Adrenal gland (tissue), 12 donors: ENCODE measurements around the gene RPTOR. TPM values are rescaled to one million over a fixed set of nuclear protein-coding genes. Genes with fewer than 3 reads are reported as not detected.
A peak's percentile ranks its signal among the peaks of the same experiment; 100 is the strongest.

ENCODE experiments used
- DNase-seq, 7 donors: peaks; one replicate each; pipeline ENCODE4 v3.0.0-alpha.2; 2019 to 2020
- H3K27ac ChIP-seq, 5 donors: fragments of 200-600 bp; sonication (generic) in 4 of 5; 1 replicate in 3 of 5; 2 replicates in 2 of 5; pipeline versions ENCODE4 v1.5.1 to v1.8.0; 2016 to 2020; ENCODE audit warnings: mild to moderate bottlenecking in 1 of 5
- H3K27me3 ChIP-seq: fragments of 200-600 bp; 2 replicates; pipeline ENCODE4 v1.8.0; 2021
- H3K36me3 ChIP-seq, 2 donors: fragments of 200-600 bp; replicated peaks in 1 of 2; 1 replicate in 1 of 2; 2 replicates in 1 of 2; pipeline versions ENCODE4 v1.5.1 to v1.8.0; 2018 to 2022
- H3K4me1 ChIP-seq, 2 donors: fragments of 200-600 bp; replicated peaks in 1 of 2; 1 replicate in 1 of 2; 2 replicates in 1 of 2; pipeline versions ENCODE4 v1.5.1 to v1.8.0; 2018 to 2021
- H3K4me3 ChIP-seq, 4 donors: fragments of 200-600 bp; sonication (generic) in 3 of 4; one replicate each; pipeline ENCODE4 v1.5.1; 2016 to 2018
- H3K9me3 ChIP-seq, 3 donors: fragments of 200-600 bp; sonication (generic) in 1 of 3; replicated peaks in 1 of 3; 1 replicate in 2 of 3; 2 replicates in 1 of 3; pipeline versions ENCODE4 v1.5.1 to v1.8.0; 2016 to 2021
- POLR2A ChIP-seq, 2 donors: fragments of 450-650 bp; IDR thresholded peaks; one replicate each; pipeline ENCODE4 v1.6.1; 2017; ENCODE audit warnings: antibody characterized with exemption in 2 of 2, mild to moderate bottlenecking in 2 of 2, moderate library complexity in 1 of 2
- WGBS, 4 donors: extraction: QIAGEN DNeasy Blood & Tissue Kit in 2 of 4; methylation state at CpG; one replicate each; pipeline versions ENCODE4 v1.1.5 to v1.1.7; 2013 to 2017; 5-methylcytosine and 5-hydroxymethylcytosine counted together
- intact Hi-C, 2 donors: fragments of 100-400 bp; cut with DNase I; formaldehyde crosslinking; loops; one replicate each; pipeline versions ENCODE4 v1.14.1 to v1.15.0; 2022 to 2023
- polyA plus RNA-seq, 3 donors: library from polyadenylated mRNA; stranded (reverse); fragments of 200-250 nt in 2 of 3; fragments of 350-450 nt in 1 of 3; fragmentation: Illumina TruSeq in 1 of 3; extraction: RNeasy Lipid Tissue Mini Kit (QIAGEN cat#74804) in 1 of 3; gene quantifications; one replicate each; pipeline ENCODE4 v1.2.3, GENCODE V29; 2013 to 2014
- total RNA-seq, 9 donors: library from RNA; depleted of rRNA in 4 of 9; stranded (reverse); fragments of >200 nt in 4 of 9; fragments of 120-200 nt in 1 of 9; fragmentation: NEBNext Ultra II Directional in 1 of 9; extraction: Animal tissue kit (Norgen Biotek cat#: 25700) in 1 of 9; gene quantifications; one replicate each; pipeline versions ENCODE4 v1.1.0 to v1.2.4, GENCODE V29; 2013 to 2023
- TF ChIP-seq, protein P1 (sequence below), 6 experiments: fragments of 450-650 bp in 4 of 6; fragments of 200-600 bp in 2 of 6; sonication (generic) in 1 of 6; IDR thresholded peaks; 1 replicate in 5 of 6; 2 replicates in 1 of 6; pipeline versions ENCODE4 v1.5.1 to v1.8.0; 2016 to 2021; ENCODE audit warnings: antibody characterized with exemption in 6 of 6, mild to moderate bottlenecking in 2 of 6, moderate library complexity in 1 of 6
- donor health status: healthy with polysubstance abuse.
- donor health status: Bipolar disorder and iron deficiency.
- donor health status: DM: yes; HTN: yes; CAD: no.
- donor health status: DM: no; HTN: no; CAD: no.
- donor health status: DM: no; HTN: no; CAD: no.
- donor health status: DM: yes; HTN: yes; CAD: no.

The RPTOR gene
- total and polyA plus RNA-seq, 12 donors, result 9.7 to 53.3 (median 29.7) TPM

DNA sequence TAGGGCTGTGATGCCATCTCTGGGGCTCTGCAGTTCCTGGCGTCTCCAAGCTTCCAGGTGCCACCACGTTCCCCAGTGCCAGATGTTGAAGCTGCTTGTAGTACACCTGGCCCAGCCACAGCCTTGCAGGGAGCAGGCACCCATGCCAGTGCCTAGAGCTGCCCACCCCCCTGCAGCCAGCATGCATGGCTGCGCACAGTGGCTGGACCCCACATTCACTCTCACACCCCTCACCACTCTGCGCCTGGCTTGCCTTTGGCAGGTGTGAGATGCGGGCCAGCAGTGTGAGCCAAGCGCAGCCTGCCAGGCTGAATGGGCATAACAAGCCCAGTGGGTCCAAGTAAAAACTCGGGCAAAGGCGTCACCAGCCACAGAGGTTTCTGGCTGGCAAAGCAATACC lies 371.6 kb downstream of the RPTOR start:
- Histone ChIP-seq H3K4me1 (peaks cover 0 to 4% of the 10 kb centered on the region in 2 donors), H3K36me3 (peaks cover 0 to 12% of the 10 kb centered on the region in 2 donors), H3K27ac (no peak overlapping the region), H3K27me3 (no peaks in the 10 kb centered on the region), H3K4me3 (no peak overlapping the region), H3K9me3 (no peaks in the 10 kb centered on the region)
- intact Hi-C loops, result no loop called here
- WGBS, 4 donors, result 82 to 98% (median 95%) methylated on average over 6 to 8 of the region's 8 CpGs
- DNase-seq, result no peak
- TF ChIP-seq, protein P1, sequence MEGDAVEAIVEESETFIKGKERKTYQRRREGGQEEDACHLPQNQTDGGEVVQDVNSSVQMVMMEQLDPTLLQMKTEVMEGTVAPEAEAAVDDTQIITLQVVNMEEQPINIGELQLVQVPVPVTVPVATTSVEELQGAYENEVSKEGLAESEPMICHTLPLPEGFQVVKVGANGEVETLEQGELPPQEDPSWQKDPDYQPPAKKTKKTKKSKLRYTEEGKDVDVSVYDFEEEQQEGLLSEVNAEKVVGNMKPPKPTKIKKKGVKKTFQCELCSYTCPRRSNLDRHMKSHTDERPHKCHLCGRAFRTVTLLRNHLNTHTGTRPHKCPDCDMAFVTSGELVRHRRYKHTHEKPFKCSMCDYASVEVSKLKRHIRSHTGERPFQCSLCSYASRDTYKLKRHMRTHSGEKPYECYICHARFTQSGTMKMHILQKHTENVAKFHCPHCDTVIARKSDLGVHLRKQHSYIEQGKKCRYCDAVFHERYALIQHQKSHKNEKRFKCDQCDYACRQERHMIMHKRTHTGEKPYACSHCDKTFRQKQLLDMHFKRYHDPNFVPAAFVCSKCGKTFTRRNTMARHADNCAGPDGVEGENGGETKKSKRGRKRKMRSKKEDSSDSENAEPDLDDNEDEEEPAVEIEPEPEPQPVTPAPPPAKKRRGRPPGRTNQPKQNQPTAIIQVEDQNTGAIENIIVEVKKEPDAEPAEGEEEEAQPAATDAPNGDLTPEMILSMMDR (IDR thresholded peaks at IDR 0.05), result no peak
- no peak for TF ChIP-seq POLR2A (IDR thresholded peaks at IDR 0.05)

DNA sequence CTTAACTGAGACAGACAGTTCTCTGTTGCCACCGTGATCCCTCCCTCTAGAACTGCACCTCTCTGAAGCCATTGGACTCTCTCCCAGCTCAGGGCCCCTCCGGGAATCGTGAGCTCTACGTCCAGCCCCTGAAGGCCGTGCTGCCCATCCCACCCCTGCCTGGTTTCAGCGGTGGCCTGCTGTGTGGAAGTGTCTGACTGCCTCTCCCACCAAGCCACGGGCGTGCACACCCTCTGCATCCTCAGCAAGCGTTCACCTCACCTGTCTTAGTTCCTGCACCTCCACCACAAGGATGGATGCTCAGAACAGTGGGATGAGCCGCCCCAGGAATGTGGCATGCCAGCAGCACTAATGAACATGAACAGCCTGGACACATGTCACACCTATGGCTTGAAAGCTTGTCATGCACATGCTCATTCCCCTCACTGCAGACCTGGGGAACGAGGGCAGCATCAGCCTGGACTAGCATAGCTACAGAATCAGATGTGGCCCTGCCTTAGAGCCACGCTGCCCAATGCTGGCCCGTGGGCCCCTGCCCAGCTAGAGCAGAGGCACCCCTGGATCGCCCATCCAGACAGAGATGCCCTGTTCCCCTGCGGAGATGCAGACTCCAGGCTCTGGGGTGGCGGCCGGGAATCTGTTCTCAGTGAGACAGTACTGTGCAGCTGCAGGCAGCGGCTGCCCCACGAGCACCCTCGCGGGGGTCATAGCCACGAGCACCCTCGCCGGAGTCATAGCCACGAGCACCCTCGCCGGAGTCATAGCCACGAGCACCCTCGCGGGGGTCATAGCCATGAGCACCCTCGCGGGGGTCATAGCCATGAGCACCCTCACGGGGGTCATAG lies 373.3 kb downstream of the RPTOR start:
- intact Hi-C loops, result no loop called here

DNA sequence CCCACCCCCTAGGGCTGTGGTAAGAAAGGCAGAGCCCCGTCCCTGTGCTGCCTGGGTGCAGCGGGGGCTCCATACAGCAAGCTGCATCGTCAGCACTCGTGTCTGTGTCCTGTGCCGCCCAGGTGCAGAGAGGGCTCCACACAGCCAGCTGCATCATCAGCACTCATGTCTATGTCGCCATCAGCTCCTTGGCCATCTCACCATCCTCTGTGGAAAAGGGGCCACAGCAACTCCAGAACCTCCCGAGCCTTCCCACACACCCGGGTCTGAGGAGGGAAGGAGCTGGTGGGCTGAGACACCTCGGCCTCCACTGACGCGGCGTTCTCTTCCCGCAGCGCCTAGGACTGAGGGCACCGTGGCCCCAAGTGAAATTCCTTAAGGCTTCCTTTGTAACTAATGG lies 374.1 kb downstream of the RPTOR start:
- peaks cover 0 to 4% of the 10 kb centered on the region in 2 donors for H3K4me1 ChIP-seq
- intact Hi-C loops, result no loop called here
- no peak for DNase-seq
- 85 to 91% (median 90%) methylated on average over 14 to 15 of the region's 15 CpGs for WGBS, 4 donors
- H3K9me3 ChIP-seq, result no peaks in the 10 kb centered on the region
- no peaks in the 10 kb centered on the region for H3K27me3 ChIP-seq
- H3K27ac ChIP-seq, result no peak overlapping the region
- TF ChIP-seq, protein P1 (IDR thresholded peaks at IDR 0.05), result no peak
- TF ChIP-seq POLR2A (IDR thresholded peaks at IDR 0.05), result no peak
- H3K36me3 ChIP-seq, result peaks cover 0 to 7% of the 10 kb centered on the region in 2 donors
- H3K4me3 ChIP-seq, result no peak overlapping the region

More for the DNA sequence above, 373.3 kb downstream of the RPTOR start:
- Histone ChIP-seq H3K36me3 (peaks cover 0 to 4% of the 10 kb centered on the region in 2 donors), H3K9me3 (no peaks in the 10 kb centered on the region), H3K27ac (no peak overlapping the region), H3K4me3 (no peak overlapping the region), H3K27me3 (no peaks in the 10 kb centered on the region), H3K4me1 (peaks cover 0 to 4% of the 10 kb centered on the region in 2 donors)
- 87 to 93% (median 93%) methylated on average over 12 to 33 of the region's 33 CpGs for WGBS, 4 donors
- TF ChIP-seq, protein P1 (IDR thresholded peaks at IDR 0.05), result no peak
- no peak for TF ChIP-seq POLR2A (IDR thresholded peaks at IDR 0.05)
- no peak for DNase-seq

DNA sequence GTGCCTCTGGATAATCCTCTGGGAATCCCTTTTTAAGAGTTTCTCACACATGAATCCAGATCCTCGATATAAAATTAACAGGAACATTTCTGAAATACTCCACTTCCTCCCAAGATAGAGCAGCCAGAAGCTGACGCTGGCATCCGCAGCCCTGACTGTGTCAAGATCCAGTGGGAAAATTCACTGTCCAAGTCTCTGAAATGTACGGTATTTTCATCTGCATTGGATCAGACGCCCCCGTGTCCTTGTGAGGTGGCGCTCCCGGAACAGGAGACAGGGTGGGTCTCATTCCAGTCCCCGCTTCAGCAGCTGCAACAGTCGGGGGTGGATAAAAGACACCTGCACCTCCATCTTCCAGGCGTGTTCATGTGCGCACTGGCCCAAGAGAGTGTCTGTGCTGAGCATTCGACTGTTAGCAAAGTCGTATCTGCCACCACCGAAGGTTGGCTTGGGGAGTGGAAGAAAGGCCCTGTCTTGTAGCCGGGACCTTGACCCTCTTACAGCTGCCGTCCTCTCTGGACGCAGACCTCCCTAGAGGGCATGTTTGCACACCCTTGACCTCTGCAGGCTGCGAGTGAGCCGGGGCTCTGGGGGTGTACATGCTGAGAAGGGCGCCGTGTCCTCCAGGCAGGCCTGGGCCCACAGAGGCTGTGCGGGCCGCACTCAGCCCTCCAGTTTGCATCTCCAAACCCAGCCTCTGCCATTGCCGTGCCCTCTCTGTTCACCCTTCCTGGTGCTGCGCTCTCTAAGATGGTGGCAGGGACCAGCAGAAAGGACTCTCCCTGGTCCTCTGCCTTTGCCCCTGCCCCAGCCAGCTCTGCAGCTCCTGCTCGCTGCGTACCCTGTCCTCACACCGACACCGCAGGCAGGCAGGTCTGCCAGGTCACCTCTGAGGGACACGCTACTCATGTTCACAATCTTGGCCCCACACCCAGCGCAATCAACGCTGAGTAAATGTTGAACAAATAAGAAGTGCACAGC lies 375.0 kb downstream of the RPTOR start:
- 76 to 86% (median 81%) methylated on average over 17 to 33 of the region's 33 CpGs for whole genome bisulfite sequencing, 4 donors
- H3K27me3 ChIP-seq, result no peaks in the 10 kb centered on the region
- H3K27ac ChIP-seq, result peak overlapping the region in 1 of 5 donors; percentile 29

More for the DNA sequence above, 375.0 kb downstream of the RPTOR start:
- intact Hi-C loops, result no loop called here
- TF ChIP-seq POLR2A (IDR thresholded peaks at IDR 0.05), result no peak
- TF ChIP-seq, protein P1 (IDR thresholded peaks at IDR 0.05), result no peak
- Histone ChIP-seq H3K4me3 (no peak overlapping the region), H3K36me3 (peaks cover 0 to 16% of the 10 kb centered on the region in 2 donors), H3K4me1 (peaks cover 0 to 4% of the 10 kb centered on the region in 2 donors), H3K9me3 (no peaks in the 10 kb centered on the region)
- peak in 1 of 7 donors; percentile 11 for DNase-seq
